HL-60 (cell line): Measurements from ENCODE around the gene ZNF213.

Experiments used
- DNase-seq, 2 experiments: peaks; one replicate each; pipeline ENCODE4 v3.0.0-alpha.2; 2010 to 2020; ENCODE audit warnings: low read depth in 1 of 2, low spot score in 1 of 2
- H3K27ac ChIP-seq: fragments of 250-450 bp; sonication (Bioruptor Pico); replicated peaks from 2 replicates; pipeline ENCODE4 v1.5.1; 2020; ENCODE audit warnings: mild to moderate bottlenecking, moderate library complexity
- H3K27me3 ChIP-seq: fragments of 250-450 bp; sonication (Bioruptor Pico); 2 replicates; pipeline ENCODE4 v1.5.1; 2021; ENCODE audit warnings: mild to moderate bottlenecking, moderate library complexity; ENCODE audit not compliant: insufficient read depth, poor library complexity, severe bottlenecking
- H3K4me3 ChIP-seq: replicated peaks from 2 replicates; pipeline ENCODE4 v1.5.1; 2011; ENCODE audit warnings: mild to moderate bottlenecking, control low read depth, low read length; ENCODE audit not compliant: insufficient read depth
- CTCF ChIP-seq: IDR thresholded peaks from one replicate; pipeline ENCODE4 v1.5.1; 2011; ENCODE audit warnings: low read length, control low read depth, inconsistent platforms; ENCODE audit not compliant: insufficient read depth
- GABPA ChIP-seq: IDR thresholded peaks from 2 replicates; pipeline ENCODE4 v1.6.1; 2012; ENCODE audit warnings: low read depth
- POLR2AphosphoS5 ChIP-seq: IDR thresholded peaks from 2 replicates; pipeline ENCODE4 v1.6.1; 2012; ENCODE audit warnings: low read depth
- REST ChIP-seq: IDR thresholded peaks from 2 replicates; pipeline ENCODE4 v1.6.1; 2012; ENCODE audit warnings: low read depth; ENCODE audit not compliant: insufficient replicate concordance
- SPI1 ChIP-seq: IDR thresholded peaks from 2 replicates; pipeline ENCODE4 v1.6.1; 2012; ENCODE audit warnings: low read depth, mild to moderate bottlenecking, borderline replicate concordance

The ZNF213 gene

DNA sequence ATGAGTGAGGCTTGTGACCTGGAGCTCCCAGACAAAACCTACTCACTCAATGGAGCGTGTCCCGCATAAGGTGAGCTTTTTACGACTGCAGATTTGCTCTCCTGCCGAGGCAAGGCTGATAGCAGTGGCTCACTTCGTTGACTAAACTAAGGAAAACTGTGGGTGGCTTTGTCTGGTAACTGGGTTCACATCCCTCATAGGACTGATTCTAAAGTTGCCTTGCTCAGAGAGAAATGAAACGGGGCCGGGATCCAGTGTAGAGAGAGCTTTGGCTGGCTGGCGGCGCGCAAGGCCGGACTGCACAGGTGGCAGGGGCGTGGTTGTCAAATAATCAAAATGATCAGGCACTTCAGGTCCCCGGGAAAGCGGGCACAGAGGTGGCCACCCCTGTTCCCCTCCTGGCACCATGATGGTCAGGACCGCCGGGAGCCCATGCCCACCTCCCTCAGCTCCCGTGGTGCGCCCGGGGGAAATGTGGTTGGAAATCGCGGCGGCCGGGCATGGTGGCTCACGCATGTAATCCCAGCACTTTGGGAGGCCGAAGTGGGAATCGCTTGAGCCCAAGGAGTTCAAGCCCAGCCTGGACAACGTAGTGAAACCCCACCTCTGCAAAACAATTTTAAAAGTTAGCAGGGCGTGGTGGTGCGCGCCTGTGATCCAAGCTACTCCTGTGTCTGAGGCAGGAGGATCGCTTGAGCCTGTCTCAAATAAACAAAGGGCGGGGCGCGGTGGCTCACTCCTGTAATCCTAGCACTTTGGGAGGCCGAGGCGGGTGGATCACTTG is 26.6 kb downstream of the ZNF213 start:
- DNase-seq, result no peak
- Histone ChIP-seq H3K27ac (no peak overlapping the region), H3K27me3 (no peaks in the 10 kb centered on the region), H3K4me3 (no peak overlapping the region)
- TF ChIP-seq REST, result no peak
- no peak for TF ChIP-seq POLR2AphosphoS5
- TF ChIP-seq CTCF, result no peak
- TF ChIP-seq GABPA, result no peak
- no peak for TF ChIP-seq SPI1

DNA sequence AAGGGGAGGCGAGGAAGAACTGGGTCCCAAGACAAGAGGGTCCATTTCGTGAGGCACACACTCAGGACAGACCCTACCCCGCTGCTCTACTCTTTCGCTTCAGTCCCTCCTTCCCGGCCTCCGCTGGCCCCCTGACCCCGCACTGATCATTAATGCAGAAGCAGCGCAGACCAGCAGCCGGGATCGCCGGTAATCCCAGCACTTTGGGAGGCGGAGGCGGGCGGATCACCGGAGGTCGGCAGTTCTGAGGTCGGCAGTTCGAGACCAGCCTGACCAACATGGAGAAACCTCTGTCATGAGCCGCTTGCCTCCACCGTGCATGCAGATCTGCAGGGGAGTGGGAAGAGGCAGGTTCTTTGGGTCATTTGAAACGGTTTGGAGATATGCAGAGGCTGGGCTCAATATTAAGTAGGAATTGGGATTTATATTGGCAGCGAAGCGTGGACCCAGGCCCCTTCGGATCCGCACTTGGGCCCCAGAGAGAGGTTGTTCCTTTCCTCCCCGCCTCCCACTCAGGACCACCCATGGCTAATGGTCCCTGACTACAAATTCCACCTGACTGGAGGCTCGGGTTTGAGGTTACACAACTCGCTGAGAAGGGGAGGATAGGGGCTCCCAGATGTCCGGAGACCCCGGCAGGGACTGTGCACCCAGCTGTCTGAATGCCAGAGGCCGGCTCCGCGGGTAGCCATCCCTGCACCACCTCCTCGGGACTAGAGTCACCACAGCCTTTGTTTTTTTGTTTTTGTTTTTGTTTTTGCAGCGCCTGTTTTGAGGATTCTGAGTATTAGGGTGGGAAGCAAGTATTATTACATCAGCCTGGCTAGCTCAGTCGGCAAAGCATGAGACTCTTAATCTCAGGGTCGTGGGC is 29.5 kb downstream of the ZNF213 start:
- Histone ChIP-seq H3K27me3 (peaks cover 6% of the 10 kb centered on the region), H3K27ac (no peak overlapping the region), H3K4me3 (no peak overlapping the region)
- DNase-seq, result no peak
- TF ChIP-seq POLR2AphosphoS5, result no peak
- TF ChIP-seq SPI1, result no peak
- no peak for TF ChIP-seq CTCF
- TF ChIP-seq GABPA, result no peak
- TF ChIP-seq REST, result no peak

DNA sequence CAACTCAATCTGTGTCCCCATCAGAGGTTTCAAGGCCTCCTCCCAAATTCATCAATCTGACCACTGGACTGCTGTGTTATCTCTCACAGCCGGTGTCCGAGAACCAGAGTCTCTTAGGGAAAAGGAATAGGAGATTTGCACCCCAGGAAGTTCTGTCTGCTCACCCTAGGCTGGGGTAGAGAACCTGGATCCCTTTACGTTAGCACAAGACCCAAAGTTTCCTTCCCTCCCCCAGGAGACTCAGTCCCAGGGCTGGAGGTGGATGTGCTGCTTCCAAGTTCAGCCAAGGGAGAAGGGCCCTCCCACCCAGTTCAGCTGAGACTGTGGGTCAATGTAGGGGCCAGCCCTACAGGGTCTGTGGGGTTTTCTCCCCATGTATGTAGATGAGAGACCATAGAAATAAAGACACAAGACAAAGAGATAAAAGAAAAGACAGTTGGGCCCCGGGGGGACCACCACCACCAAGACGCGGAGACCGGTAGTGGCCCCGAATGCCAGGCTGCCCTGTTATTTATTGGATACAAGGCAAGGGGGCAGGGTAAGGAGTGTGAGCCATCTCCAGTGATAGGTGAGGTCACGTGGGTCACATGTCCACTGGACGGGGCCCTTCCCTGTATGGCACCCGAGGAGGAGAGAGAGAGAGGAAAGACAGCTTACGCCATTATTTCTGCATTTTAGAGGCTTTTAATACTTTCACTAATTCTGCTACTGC is 30.4 kb downstream of the ZNF213 start:
- TF ChIP-seq CTCF (no peak), SPI1 (no peak), REST (no peak), GABPA (no peak), POLR2AphosphoS5 (no peak)
- no peak for DNase-seq
- H3K27me3 ChIP-seq, result peaks cover 16% of the 10 kb centered on the region
- H3K4me3 ChIP-seq, result 0 out of 2 replicates have a peak overlapping the region, but pooled peaks have one; percentile 5
- H3K27ac ChIP-seq, result no peak overlapping the region
